Hematopoietic multipotent progenitor cell treated with erythropoietin and hydrocortisone succinate and interleukin-3 and kit ligand, for 17 days (in vitro differentiated cells): ENCODE results near the gene PHYHIPL.

Source experiments
- DNase-seq: peaks from one replicate; pipeline ENCODE4 v3.0.0-alpha.2; 2015; ENCODE audit warnings: low spot score

The PHYHIPL gene

GRCh38 chr10:59257224-59257623, 80.8 kb downstream of the PHYHIPL start:
- no peak for DNase-seq

GRCh38 chr10:59258890-59259289, 82.4 kb downstream of the PHYHIPL start:
- DNase-seq: no peak

- no peak for DNase-seq
These were observed 88.7 kb downstream of the PHYHIPL start for GRCh38 chr10:59265141-59265540.

GRCh38 chr10:59266321-59266720, 89.9 kb downstream of the PHYHIPL start:
- no peak for DNase-seq

GRCh38 chr10:59268460-59268859, 92.0 kb downstream of the PHYHIPL start:
- no peak for DNase-seq

GRCh38 chr10:59269651-59270050, 93.2 kb downstream of the PHYHIPL start:
- DNase-seq: no peak

GRCh38 chr10:59270492-59270891, 94.0 kb downstream of the PHYHIPL start:
- no peak for DNase-seq

- DNase-seq: no peak
These were observed 94.7 kb downstream of the PHYHIPL start for GRCh38 chr10:59271160-59271559.

- no peak for DNase-seq
These were observed 95.6 kb downstream of the PHYHIPL start for GRCh38 chr10:59272061-59272460.

- no peak for DNase-seq
These were observed 97.0 kb downstream of the PHYHIPL start for GRCh38 chr10:59273445-59273844.

- DNase-seq: no peak
These were observed 99.7 kb downstream of the PHYHIPL start for GRCh38 chr10:59276133-59276532.

GRCh38 chr10:59276919-59277318, 100.5 kb downstream of the PHYHIPL start:
- no peak for DNase-seq

GRCh38 chr10:59279476-59279875, 103.0 kb downstream of the PHYHIPL start:
- no peak for DNase-seq

- DNase-seq: no peak
These were observed 103.6 kb downstream of the PHYHIPL start for GRCh38 chr10:59279991-59280505.

GRCh38 chr10:59281861-59282260, 105.4 kb downstream of the PHYHIPL start:
- DNase-seq: no peak

- DNase-seq: no peak
These were observed 107.1 kb downstream of the PHYHIPL start for GRCh38 chr10:59283456-59284091.

GRCh38 chr10:59284118-59284975, 107.9 kb downstream of the PHYHIPL start:
- no peak for DNase-seq

- no peak for DNase-seq
These were observed 108.6 kb downstream of the PHYHIPL start for GRCh38 chr10:59285073-59285472.

- DNase-seq: no peak
These were observed 109.4 kb downstream of the PHYHIPL start for GRCh38 chr10:59285848-59286247.

- no peak for DNase-seq
These were observed 111.3 kb downstream of the PHYHIPL start for GRCh38 chr10:59287587-59288255.

GRCh38 chr10:59289853-59290252, 113.4 kb downstream of the PHYHIPL start:
- DNase-seq: no peak

GRCh38 chr10:59290448-59290847, 114.0 kb downstream of the PHYHIPL start:
- no peak for DNase-seq
